GM12873 (cell line): Measurements from ENCODE around the gene EGFR.

Source experiments
- CTCF ChIP-seq: IDR thresholded peaks from 2 replicates; pipeline ENCODE4 v1.5.1; 2012; ENCODE audit warnings: low read depth, mild to moderate bottlenecking, moderate library complexity, low read length, control low read depth; ENCODE audit not compliant: insufficient read depth; ENCODE audit errors: missing control alignments

EGFR gene

DNA sequence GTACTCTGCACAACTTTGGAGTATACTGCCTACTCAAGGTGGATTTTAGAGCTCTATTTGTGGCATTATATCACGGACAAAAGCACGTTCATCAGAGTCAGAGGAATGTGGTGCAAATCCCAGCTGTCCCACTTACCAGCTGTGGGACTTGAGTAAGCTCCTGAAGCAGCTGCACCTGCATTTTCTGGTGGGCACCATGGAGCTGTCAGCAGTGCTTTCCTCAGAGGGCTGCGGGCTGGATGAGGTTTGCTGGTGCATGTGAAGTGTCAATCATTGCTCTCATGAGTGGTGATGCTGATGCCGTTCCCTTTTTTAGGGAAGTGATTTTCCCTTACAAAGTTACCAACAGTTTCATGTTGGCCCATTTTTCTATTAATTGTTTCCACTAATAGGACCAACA is 53.4 kb downstream of the EGFR start:
- no peak for TF ChIP-seq CTCF

DNA sequence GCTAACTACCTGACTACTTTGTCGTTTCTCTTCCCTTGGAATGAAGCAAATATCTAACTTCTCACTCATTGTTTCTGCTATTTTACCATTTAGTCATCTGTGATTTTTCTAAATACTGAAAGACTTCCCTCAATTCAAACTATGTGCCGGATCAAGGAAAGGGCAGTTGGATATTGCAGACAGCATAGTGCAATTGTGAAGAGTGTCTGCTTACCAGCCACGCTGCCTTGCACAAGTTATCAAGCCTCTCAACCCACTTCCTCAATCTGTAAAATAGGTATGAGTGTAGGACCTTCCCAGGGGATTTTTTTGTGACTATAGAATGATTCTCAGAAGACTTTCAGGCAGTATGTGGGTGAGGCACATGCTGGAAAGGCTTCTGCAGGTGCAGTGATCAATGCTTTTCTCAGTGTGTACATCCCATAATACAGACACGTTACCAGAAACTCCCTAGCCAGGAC is 54.3 kb downstream of the EGFR start:
- TF ChIP-seq CTCF, result no peak

DNA sequence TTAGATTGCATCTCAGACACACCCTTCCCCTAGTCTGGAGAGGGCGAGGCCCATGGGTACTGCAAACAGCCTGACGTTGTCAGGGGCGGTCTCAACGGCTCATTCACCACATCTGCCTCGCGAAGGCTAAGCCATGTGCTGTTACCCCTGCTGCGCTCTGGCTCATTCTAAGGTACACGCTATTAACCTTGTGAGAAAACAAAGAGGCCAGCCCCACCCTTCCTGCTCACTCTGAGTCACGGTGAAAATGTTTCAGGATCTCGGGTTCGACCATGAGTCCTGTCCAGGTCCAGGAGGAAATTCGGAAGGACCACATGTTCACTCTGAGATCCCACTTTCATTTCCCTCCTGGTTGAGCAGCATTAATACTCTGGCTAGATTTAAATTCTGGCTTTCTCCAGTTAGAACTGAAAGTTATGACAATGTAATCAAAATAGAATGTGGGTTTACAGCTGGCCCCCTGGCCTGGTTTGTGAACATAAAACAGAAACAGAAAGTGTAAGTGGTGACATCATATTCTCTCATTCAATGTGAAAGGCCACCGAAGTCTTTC is 55.2 kb downstream of the EGFR start:
- no peak for TF ChIP-seq CTCF

DNA sequence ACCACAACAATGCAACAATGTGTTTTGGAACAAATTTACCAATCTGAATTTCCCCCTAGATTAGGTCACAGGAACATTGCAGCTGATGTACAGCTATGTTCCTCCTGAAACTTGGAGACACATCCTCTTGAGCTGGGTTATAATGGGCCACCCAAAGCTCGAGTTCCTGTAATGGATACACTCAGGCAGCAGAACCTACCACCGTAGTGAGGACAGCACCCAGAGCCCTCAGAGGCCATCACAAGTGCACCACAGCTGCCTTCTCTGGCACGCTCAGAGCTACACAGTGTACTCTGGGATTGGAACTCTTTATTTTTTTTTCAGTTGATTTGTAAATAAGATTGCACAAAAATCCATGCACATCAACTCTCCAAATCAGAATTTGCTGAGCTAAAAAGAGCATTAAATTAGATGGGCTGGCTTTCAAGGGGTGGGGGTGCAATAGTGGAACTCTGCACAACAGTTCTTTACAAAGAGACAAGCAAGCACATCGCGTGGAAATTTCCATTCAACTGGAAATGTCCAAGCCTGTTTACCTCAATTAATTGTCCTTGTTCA is 56.7 kb downstream of the EGFR start:
- no peak for TF ChIP-seq CTCF

DNA sequence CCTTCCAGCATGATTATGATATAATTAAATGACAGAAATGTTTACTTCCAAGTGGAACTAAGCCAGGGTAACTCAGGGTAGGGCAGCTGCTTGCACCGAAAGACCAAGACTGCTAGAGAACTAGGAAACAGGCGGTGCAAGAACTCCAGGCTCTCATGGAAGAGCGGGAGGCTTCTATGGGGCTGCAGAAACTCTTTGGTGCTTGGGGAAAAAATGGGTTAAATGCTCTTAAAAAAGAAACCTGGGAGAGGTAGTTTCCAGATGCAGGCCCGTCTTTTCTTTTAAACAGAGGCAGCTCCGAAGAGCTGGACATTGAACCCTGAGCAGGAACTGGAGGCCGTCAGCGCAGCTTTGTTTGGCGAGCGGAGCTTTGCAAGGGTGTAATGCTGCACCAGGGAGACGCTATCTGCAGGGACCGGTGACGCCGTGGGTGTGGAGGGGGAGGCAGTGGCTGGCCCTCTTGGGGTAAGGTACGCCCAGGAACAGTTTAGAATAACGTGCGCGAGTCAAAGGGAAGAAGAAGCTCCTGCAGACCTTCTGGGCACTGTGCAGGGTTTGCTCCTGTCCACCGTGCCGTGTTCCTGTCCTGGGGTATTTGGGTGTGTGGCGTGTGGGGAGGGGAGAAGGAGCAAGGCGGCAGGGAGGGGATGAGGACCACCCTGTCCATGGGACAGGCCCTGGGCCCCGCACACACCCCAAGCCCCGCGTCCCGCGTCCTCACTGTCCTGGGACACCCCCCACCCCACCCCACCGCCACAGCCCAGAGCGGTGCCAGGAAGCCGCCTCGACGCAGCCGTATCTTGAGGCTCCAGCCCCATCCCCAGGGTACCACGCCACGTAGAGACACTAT is 59.0 kb downstream of the EGFR start:
- TF ChIP-seq CTCF, result no peak

DNA sequence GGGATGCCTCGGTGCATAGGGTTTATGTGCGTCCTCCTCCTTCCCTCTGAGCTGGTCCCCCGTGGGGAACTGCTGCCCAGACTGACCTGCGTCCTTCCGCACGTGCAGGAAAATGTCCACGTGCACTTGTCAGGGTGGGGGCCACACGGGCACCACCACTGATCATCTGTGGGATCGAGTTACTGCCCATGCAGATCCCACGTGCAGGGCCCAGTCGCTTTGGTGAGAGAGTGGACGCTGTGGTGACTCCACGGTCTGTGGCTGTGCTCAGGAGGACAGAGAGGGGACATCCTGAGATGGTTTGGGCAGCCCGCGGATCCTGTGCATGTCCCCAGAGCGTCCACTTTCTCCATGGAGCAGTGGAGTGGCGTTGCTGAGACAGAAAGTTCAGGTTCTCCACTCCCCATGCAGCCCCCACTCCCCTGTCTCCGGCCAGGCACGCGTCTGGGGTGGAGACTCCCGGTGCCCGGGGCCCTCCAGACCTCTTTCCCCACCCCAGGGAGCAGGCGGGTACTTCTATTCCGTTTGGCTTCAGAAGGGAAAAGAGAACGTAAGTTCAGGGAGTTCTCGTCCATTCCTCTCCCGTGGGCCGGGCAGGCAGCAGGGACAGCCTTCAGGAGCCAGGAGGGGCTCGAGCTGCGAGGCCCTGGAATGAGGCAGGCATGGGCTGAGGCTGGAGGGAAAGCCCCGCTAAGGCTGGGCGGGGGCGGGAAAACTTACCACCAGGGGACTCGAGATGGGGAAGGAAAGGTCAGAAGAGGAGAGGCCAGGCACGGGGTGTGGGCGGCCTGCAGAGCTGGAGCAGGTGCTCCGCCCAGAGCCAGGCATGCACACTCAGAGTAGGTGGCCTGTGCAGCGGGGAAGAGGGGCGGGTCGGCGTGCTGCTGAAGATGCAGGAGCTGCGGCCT is 59.9 kb downstream of the EGFR start:
- TF ChIP-seq CTCF, result no peak
